Stimulated activated CD8-positive, alpha-beta memory T cell treated with anti-CD3 and anti-CD28 coated beads, Interleukin-12 subunit alpha, Interleukin-12 subunit beta, amount 100 ng/mL, for 24 hours (primary cell): ENCODE results near the gene PICALM.
"Not testable (repeated sequence)": the region's sequence is repeated elsewhere in the genome, so short reads cannot be mapped to it uniquely, and the experiment has no call there.

ENCODE experiments used
- DNase-seq: peaks from one replicate; pipeline ENCODE4 v3.0.0-alpha.2; 2020; ENCODE audit errors: extremely low read depth

The PICALM gene

GRCh38 chr11:86068951-86069407 lies at the start of gene PICALM:
TSS of gene PICALM (minus strand) at chr11:86069084. CDS start at chr11:86068780, 304 bp downstream.
- DNase-seq: peak; percentile 94

- no peak for DNase-seq
Measured at GRCh38 chr11:86118253-86118652, 49.4 kb upstream of the PICALM start.

- no peak for DNase-seq
Measured at GRCh38 chr11:86117712-86118063, 48.8 kb upstream of the PICALM start.

GRCh38 chr11:86117001-86117711 lies 48.3 kb upstream of the PICALM start:
- DNase-seq: no peak

GRCh38 chr11:86116386-86116726 lies 47.5 kb upstream of the PICALM start:
- peak; percentile 3 for DNase-seq

GRCh38 chr11:86115542-86116385 lies 46.9 kb upstream of the PICALM start:
- DNase-seq: no peak

GRCh38 chr11:86108890-86109638 lies 40.2 kb upstream of the PICALM start:
- DNase-seq: no peak

- DNase-seq: no peak
Measured at GRCh38 chr11:86108191-86108590, 39.3 kb upstream of the PICALM start.

- no peak for DNase-seq
Measured at GRCh38 chr11:86106916-86107315, 38.0 kb upstream of the PICALM start.

- DNase-seq: not testable (repeated sequence)
Measured at GRCh38 chr11:86106031-86106430, 37.1 kb upstream of the PICALM start.

GRCh38 chr11:86105601-86106000 lies 36.7 kb upstream of the PICALM start:
- not testable (repeated sequence) for DNase-seq

GRCh38 chr11:86103808-86104207 lies 34.9 kb upstream of the PICALM start:
- no peak for DNase-seq

- DNase-seq: no peak
Measured at GRCh38 chr11:86101941-86102407, 33.1 kb upstream of the PICALM start.

- no peak for DNase-seq
Measured at GRCh38 chr11:86101493-86101892, 32.6 kb upstream of the PICALM start.

GRCh38 chr11:86099874-86100273 lies 31.0 kb upstream of the PICALM start:
- DNase-seq: no peak

- DNase-seq: no peak
Measured at GRCh38 chr11:86097980-86098379, 29.1 kb upstream of the PICALM start.

- DNase-seq: no peak
Measured at GRCh38 chr11:86091566-86091965, 22.7 kb upstream of the PICALM start.

- DNase-seq: no peak
Measured at GRCh38 chr11:86091086-86091485, 22.2 kb upstream of the PICALM start.

GRCh38 chr11:86089659-86090058 lies 20.8 kb upstream of the PICALM start:
- no peak for DNase-seq

- DNase-seq: not testable (repeated sequence)
Measured at GRCh38 chr11:86087688-86088087, 18.8 kb upstream of the PICALM start.

GRCh38 chr11:86087256-86087655 lies 18.4 kb upstream of the PICALM start:
- no peak for DNase-seq

- no peak for DNase-seq
Measured at GRCh38 chr11:86081455-86081854, 12.6 kb upstream of the PICALM start.
